ENCODE measurements around the gene EYA3.

DNA sequence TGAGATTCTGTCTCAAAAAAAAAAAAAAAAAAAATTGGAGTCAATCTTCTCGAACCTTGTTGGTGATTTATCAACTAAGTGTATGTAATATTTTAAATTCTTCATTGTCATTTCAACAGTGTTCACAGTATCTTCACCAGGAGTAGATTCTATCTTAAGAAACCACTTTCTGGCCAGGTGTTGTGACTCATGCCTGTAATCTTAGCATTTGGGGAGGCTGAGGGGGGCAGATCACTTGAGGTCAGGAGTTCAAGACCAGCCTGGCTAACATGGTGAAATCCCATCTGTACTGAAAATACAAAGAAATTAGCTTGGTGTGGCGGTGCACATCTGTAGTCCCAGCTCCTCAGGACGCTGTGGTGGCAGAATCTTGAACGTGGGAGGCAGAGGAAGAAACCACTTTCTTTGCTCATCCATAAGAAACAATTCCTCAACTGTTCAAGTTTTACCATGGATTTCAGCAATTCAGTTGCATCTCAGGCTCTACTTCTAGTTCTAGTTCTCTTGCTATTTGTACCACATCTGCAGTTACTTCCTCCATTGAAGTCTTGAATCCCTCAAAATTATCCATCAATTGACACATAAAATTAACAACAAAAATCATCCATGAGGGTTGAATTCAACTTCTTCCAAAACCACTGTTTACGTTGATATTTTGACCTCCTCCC lies 30.4 kb upstream of the EYA3 start:
- TF ChIP-seq, protein P1, sequence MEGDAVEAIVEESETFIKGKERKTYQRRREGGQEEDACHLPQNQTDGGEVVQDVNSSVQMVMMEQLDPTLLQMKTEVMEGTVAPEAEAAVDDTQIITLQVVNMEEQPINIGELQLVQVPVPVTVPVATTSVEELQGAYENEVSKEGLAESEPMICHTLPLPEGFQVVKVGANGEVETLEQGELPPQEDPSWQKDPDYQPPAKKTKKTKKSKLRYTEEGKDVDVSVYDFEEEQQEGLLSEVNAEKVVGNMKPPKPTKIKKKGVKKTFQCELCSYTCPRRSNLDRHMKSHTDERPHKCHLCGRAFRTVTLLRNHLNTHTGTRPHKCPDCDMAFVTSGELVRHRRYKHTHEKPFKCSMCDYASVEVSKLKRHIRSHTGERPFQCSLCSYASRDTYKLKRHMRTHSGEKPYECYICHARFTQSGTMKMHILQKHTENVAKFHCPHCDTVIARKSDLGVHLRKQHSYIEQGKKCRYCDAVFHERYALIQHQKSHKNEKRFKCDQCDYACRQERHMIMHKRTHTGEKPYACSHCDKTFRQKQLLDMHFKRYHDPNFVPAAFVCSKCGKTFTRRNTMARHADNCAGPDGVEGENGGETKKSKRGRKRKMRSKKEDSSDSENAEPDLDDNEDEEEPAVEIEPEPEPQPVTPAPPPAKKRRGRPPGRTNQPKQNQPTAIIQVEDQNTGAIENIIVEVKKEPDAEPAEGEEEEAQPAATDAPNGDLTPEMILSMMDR (conservative IDR thresholded peaks at IDR 0.05), result no peak
- no peak for TF ChIP-seq ZFX (IDR thresholded peaks at IDR 0.05)
